HG03045 (cell line): ENCODE measurements around the gene CDC20.
A peak's percentile ranks its signal among the peaks of the same experiment; 100 is the strongest.
"Not testable (repeated sequence)": the region's sequence is repeated elsewhere in the genome, so short reads cannot be mapped to it uniquely, and the experiment has no call there.

Experiments
- ATAC-seq: cut with Tn5 transposase; IDR thresholded peaks from one replicate; pipeline ENCODE4 v1.9.1; 2021; ENCODE audit warnings: mild to moderate bottlenecking, moderate library complexity; ENCODE audit not compliant: unreplicated experiment

CDC20 gene

DNA sequence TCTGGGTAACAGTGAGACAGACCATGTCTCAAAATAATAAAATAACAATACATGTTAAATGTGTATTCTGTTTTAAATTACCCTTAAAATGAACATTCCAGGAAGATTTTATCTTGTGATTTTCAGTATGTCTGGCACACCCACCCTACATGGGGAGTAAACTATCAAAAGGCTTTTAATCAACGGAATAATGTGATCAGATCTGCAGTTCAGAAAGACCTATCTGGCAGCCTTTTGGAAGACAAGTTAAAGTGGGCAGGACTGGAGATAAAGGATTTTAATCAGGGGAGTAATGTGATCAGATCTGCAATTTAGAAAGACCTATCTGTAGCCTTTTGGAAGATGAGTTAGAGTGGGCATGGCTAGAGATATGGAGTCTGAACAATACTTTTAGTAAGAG lies 20.7 kb downstream of the CDC20 start:
- no peak for ATAC-seq

DNA sequence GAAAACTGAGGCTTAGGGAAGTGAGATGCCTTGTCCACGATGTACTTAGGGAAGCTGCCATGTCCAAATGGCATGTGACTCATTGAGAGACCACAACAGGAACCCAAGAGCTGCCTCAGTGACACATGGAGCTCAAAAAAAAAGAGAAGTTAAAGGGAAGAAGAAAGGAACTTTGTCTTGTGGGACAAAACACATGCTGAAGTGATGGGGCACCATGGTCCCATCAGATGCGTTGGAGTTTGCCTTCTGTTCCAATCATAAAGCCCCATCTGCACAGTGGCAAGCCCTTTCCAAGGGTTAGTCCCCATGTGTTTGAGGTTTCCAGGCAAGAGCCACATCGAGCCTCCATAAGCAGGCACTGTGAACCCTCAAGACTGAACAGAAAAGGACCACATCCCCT lies 22.8 kb downstream of the CDC20 start:
- ATAC-seq = no peak

DNA sequence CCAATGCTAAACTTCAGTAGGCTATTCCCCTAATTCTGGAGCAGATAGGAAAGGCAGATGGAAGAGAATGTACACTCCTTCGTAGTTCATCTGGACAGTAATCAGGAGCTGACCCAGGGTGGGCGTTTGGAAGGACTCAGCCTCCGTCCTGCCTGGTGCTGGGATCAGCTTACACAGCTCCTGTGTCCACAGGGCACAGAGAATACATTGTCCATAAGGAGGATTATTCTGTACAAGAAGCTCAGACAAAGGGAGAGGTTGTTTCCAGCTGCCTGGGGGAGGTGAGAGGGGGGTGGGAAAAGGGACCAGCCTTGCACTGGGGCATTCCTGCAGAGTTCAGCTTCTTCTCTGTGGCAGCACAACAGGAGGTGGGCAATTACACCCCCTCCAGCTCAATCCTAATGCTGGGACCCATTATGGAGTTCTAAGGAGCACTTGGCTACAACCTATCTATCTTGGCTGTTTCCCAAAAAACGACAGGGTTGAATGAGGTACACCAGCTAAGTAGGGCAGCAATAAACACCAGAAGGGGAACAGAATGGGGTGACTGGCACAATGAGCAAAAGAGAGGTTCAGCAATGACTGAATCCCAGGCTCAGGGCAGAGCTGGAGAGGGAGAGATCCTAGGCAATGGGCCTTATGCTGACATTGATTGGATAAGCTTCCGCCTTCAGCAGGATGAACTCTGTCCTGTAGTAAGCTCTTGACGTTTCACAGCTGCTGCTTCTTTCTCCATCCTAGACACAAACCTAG lies 23.4 kb downstream of the CDC20 start:
- ATAC-seq = no peak

DNA sequence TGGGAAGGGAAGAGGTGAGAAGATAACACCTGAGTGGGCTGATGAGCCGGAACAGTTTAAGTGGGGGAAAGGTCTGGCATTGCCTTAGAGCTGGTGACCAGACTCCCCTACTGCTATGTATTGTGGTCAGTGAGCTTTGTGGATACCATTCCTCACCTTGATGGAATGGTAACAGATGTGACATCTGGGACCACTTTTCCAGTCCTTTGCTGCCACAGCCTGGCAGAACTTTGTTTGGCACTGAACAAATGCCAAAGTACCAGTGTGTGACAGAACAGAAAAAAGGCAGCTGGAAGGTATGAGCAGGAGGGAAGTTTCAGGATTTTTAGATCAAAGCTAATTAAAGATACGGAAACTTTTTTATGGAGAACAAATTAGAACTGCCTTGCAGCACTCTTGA lies 24.7 kb downstream of the CDC20 start:
- no peak for ATAC-seq

DNA sequence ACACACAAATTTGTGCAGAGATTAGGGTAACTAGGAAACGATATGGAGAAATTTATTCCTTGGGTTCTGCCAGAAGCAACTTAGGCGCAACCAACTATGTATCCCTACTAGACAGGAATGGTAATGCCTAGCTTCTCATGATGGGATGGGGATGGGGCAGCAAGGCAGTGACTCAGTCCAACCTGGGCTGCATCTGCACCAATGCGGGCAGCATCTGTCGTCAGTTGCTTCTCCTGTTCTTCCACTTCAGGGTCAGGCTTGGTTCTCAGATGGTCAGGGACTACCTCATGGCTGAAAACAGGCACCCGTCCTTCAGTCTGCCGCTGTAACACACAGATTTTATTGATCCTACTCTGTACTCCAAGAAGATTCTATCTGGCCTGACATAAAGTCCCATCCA lies 27.9 kb downstream of the CDC20 start:
- ATAC-seq = no peak

DNA sequence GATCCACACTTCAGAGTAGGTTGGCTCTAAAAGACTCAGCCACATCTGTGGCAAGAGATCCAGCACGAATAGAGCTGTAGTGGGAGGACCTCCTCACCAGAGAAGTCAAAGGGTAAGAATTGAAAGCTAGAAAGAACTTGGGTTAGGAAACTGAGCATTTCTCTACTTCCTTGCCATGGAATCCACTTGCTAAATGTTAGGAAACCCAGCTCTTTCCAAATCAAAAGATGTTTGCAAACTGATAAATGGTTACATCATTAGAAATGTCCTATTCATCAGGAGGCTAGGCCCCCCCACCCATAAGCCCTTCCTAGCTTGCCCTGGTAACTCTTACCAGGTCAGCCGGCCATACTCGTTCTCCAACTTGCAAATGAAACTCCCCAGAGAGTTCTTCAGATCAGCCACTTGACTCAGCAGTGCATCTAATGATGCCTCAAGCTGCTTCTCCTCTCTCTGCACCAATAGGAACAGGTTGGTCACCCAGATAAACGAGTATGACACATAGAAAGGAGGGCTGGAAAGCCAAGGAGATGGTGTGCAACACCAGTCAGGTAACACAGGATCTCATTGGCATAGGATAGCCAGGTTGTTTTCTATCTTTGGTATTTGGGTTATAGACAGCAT lies 29.3 kb downstream of the CDC20 start:
- ATAC-seq = no peak

DNA sequence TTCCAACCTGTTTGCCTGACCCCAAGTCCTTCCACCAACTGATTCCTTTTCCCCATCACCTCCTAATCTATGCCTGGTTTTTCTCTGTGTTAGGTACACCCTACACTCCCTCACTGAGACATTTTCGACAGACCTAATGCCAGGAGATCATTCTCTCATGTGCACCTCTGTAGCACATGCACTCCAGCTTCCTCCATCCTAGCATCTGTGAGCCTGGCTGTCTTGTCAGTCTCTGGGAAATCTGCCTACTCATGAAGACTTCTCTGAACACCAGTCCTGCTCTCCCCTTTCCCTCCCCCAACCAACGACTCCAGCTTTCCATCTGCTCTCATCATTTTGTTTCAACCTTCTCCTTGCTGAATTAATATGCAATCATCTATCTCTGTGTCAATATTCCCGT lies 29.8 kb downstream of the CDC20 start:
- ATAC-seq = no peak

DNA sequence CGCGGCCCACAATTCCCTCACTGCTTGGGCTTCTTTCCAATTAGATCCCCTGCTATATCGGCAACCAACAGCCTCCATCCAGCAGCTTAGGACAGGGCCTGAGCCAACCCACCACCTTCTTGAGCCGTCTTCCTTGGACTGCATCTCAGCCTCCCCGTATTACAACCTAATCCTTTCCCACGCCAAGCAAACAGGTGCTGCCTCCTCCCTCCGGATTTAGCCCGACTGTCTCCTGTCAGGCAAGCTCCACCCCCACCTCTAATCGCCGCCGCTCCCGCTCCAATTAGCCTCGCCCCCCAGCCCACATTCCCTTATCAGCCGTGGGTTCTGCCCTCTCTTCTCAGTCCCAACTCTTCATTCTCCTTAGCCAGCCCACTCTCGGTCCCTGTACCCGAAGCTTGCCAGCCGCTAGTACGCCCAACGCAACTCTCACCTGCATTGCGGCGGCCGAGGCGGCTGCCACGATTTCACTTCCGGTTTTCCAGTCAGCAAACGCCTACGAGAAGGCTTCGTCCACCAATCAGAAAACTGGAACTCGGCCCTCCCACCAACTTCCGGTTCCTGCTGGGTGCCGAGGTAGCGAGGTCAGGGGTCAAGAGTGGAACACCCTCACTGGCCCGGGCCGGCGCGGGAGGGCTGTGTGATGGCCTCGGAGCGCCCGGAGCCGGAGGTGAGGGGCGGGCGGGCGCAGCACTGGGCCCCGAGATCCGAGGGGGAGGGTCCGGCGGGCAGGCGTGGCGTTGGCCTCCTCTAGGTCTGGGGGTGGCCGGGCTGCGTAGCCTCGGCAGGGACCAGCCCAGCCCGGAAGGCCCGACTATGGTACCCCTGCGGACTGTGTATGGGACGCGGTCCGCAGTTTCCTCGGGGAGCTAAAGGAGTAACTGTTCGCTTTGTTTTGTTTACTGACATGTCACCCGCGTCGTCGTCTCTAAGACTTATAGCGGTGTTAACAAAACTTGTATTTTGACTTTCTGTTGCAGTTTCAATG lies 30.8 kb downstream of the CDC20 start, which contains the start of the genes MED8 and SZT2:
Gene MED8 (minus strand): TSS at position 475 of the 988 bp plus-strand sequence. CDS start 36 bp downstream, at position 439.
Gene SZT2 (plus strand): TSS at position 574 of the 988 bp plus-strand sequence. CDS start 70 bp downstream, at position 644.
- peak; percentile 89 for ATAC-seq

DNA sequence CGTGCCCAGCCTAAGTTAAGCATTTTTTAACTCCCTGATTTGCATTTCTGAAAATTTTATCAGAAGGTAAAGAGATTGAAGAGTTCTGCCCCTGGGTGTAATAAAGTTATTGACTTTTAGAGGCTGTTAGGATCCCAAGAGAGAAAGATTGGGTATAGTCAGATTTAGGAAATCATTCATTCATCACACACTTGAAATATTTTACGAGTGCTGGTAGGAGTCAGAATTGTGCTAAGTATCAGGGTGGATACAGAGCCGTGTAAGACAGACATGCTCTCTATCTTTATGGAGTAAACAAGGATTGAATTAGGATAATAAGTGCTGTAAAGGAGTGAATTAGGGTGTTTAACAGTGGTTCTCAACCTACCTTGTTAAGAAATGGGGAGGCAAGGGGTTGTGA lies 33.9 kb downstream of the CDC20 start:
- no peak for ATAC-seq

DNA sequence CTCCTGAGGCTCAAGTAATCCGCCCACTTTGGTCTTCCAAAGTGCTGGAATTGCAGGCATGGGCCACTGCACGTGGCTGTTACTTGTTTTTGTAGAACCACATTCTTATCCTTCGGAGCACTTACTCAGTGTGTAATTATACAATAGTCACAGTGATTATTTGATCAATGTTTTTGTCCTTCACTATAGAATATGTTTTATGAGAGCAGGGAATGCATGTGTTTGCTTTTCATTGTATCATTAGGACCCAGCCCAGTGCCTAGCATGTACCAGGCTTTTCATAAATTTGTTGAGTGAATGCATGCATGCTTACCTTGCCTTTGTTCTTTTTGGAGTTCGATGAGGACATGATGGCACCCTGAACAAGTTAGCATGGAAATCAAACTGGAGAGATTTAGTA lies 36.7 kb downstream of the CDC20 start:
- ATAC-seq = no peak

DNA sequence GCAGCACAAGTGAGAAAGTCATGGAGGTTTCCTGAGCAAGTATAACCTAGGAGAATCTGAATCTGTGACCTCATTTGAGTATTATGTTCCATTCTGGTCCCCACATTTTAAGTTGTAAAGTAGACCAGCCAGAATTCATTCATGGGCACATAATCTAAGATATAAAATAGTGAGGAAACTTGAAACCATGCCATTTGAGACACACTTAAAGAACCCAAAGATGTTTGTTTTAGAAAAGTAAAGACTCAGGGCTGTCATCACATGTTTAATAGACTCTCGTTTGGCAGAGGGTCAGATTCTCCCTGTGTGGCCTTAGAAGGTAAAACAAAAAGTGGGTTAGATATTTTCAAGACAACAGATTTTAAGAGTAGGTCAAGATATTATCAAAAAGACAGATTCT lies 37.3 kb downstream of the CDC20 start:
- ATAC-seq = no peak

DNA sequence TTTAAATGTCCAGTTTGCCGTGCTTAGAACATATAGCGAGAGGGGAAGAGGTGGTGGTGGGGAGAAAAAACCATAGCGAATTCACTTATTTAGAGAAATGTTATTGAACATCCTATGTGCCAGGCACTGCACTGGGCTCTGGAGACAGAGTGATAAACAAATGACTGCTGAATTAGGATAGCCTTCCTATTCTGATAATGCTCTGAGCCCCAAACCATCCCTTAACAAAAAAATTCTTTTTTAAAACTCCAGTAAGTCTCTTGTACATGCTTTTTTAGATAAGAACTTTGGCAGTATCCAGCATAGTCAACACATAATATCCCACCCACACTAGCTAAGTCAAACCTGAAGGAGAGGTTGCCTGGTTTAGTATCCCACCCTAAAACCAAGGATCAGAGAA lies 39.4 kb downstream of the CDC20 start:
- ATAC-seq = no peak

DNA sequence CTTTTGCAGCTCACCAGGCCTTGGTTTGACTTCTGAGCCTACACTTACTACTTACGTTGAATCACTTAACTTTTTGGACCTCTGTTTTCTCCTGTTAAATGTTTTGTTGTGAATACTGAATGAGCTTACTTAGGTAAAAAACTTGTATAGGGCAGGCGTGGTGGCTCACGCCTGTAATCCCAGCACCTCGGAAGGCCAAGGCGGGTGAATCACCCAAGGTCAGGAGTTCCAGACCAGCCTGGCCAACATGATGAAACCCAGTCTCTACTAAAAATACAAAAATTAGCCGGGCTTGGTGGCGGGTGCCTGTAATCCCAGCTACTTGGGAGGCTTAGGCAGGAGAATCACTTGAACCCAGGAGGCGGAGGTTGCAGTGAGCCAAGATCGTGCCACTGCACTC lies 41.7 kb downstream of the CDC20 start:
- not testable (repeated sequence) for ATAC-seq

DNA sequence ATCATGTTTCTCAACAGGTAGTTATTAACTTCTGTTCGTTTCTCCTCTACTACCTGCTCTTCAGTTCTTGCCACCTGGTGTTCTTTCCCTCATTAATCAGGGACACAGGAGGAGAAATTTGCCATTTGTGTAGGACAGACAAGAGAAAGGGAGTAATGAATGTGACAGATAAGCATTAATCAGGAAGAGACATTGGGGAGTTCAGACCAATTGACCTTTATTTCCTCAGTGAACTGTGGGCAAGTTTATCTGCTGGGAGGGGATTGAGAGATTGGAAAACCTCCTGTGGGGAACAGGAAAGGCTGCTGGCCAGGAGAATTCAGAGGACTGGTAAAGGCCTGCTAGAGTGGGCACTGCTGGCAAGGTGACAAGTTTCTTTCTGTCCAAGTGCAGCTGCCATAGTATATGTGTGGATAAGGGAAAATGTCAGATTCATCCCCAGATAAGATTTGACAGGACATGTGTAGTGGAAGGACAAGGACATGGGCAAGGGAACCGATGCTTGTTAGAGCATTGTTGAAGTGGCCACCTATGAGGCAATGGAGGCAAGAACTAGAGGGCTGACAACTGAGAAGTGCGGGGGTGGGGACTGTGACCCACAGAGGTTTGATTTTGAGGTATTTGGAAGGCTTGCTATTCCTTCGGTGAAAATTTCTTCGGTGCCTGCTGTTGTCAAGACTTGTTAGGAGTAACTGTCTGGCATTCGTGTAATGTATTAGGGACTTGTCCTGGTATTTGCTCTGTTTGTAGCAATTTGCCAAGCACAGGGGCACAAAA lies 43.5 kb downstream of the CDC20 start:
- no peak for ATAC-seq

DNA sequence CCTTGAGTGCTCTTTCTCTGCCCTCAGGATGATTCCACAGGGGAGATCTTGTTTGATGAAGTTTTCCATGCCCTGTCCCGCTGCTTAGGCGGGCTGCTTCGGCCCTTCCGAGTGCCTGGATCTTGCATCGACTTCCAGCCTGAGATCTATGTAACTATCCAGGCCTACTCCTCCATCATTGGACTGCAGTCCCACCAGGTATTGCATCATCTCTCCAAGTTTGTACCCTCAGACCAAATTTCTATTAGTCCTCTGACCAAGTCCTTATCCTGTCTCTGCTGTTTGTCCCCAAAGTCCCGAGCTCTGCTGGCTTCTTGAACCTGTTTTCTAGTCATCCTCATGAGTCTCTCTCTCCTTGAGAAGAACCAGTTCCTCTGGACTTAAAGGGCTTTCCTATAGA lies 45.6 kb downstream of the CDC20 start:
- no peak for ATAC-seq

DNA sequence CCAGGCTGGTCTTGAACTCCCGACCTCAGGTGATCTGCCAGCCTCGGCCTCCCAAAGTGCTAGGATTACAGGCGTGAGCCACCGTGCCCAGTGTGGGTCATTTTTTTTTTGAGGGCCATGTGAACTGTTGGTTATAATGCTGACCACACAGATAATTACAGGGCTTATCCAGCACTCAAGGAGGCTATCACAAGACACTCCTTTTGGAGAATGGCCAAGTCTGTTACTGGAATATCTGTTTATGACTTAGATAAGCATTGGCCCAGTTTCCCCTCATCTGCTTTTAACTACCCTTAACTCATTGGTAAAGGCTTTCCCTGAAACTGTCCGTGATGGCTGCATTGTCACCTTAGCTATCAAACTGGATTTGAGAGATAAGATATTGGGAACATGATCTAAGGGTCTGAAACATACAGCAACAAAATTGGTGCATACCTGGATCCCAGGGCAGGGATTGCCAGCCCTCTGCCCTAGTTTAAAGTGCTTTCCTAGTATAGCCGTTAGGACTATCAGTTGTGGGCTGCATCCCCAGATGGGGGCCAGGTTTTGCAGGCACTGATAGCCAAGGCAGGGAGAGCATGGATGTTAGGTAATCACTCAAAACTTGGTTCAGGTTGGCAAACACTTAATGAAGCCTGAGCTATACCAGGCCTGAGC lies 46.6 kb downstream of the CDC20 start:
- ATAC-seq = no peak

DNA sequence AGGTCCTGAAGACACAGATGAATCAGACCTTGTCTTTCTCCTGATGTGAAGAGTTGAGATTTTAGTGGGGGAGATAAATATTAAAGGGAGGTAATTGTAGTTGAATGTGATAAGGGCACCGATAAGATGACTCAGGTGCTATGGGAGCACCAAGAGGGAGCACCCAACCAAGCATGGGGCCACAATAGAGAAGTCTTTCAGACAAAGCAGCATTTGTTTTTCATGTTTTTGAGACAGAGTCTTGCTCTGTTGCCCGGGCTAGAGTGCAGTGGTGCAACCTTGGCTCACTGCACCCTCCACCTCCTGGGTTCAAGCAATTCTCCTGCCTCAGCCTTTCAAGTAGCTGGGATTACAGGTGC lies 47.1 kb downstream of the CDC20 start:
- ATAC-seq = no peak

DNA sequence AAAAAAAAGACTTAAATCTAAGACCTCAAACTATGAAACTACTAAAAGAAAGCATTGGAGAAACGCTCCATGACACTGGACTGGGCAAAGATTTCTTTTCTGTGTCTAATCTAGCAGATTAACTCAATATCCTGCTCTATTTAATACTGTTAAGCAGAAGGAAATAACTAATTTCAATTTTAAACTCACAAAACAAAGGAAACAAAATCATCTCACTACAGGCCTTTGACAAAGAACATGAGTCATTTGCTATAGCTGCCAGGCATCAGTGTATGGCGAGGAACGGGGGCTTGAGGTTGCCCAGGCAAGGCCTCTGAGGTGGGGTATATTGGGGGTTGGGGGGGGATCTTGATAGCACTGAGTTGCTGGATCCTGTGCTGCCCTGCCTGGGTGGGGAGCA lies 51.8 kb downstream of the CDC20 start:
- no peak for ATAC-seq
